GM19324 (cell line): ENCODE results near the gene SLC10A7.

Source experiments
- ATAC-seq: cut with Tn5 transposase; IDR thresholded peaks from one replicate; pipeline ENCODE4 v1.9.1; 2021; ENCODE audit warnings: mild to moderate bottlenecking, moderate library complexity; ENCODE audit not compliant: unreplicated experiment, low FRiP score

SLC10A7 gene

DNA sequence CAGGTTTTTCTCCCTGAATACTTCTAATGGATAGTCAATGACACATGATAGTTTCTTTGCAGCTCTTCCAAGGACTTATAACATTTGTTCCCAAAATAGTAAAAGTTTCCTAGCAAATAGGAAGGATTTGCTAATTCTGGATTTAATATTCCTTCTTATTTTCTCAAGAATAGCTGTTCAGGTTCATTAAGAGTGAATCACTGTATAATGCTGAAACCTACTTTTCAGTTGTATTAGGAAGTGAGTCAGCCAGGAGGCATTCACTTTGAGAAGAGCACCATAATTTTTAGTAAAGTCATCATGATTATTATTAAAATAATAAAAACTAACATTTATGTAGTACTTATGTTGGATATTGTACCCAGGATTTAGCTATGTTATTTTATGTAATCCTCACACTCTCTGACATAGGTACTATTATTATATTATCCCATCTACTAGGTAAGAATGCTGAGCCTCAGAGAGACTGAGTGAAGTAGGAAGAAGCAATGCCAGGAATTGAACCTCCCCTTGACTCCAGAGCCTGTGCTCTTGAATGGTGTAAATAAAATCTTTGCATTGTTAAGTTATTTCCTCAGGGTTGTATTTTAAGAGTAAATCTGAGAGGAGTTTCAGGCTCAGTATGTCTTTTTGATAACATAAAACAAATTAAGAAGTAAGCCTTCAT, 192.6 kb downstream of the SLC10A7 start:
- ATAC-seq = no peak

DNA sequence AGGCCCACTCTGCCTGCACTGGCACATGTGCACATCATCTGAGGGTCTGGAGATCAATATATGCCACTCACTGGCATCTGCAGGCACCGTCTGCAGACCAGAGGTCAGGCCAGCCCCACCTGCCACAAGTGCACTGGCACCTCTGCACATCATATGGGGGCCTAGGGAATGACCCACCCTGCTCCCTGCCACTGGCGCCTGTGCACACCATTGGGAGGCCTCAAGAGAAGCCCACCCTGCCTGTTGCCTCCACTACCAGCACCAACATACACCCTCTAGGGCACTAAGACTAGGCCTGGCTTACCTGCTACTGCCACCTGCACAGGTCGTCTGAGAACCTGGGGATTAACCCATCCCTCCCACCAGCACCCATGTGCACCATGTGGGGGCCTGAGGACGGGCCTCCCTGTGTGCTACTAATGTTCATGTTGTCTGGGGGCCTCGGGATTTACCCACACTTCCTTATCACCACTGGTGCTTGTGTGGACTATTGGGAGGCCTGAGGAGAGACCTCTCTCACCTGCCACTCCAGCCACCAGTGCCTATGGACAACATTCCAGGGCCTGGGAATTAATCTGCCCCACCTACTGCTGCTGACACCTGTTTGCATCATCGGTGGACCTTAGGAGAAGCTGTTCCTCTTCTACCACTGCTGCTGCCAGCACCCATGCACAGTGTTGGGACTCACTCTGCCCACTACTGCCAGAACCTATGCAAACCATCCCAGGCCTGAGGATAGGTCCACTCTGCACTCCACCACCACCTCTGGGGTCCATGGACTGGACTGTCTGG, 193.7 kb downstream of the SLC10A7 start:
- no peak for ATAC-seq

DNA sequence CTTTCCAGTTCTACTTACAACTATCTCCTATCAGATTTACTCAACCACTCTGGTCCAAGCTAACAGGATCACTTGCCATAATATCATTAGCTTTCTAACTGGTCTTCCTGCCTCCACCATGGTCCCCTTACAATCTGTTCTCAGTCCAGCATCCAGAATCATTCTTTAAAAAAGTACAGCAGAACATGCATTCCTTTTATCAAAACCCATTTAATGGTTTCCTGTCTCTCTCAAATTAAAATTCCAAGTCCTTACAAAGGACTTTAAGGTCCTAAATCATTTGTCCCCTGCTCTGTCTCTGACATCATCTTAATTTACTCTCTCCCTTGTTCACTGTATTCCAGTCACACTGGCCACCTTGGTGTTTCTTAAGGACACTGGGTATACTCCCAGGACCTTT, 202.8 kb downstream of the SLC10A7 start:
- ATAC-seq = no peak

DNA sequence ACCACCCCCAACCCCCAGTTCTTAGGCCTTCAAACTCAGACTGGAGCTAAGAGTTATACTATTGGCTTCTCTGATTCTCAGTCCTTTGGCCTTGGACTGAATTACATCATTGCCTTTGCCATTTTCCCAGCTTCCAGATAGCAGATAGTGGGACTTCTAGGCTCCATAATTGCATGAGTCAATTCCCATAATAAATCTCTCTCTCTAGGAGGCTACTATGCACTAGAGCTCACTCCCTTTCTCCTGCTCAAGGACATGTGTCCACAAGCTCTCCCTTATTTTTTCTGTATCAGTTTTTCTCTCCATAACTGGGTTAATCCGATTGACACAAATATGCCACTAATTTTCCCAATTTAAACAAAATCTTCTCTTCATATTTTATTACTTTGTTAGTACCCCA, 204.0 kb downstream of the SLC10A7 start:
- no peak for ATAC-seq

DNA sequence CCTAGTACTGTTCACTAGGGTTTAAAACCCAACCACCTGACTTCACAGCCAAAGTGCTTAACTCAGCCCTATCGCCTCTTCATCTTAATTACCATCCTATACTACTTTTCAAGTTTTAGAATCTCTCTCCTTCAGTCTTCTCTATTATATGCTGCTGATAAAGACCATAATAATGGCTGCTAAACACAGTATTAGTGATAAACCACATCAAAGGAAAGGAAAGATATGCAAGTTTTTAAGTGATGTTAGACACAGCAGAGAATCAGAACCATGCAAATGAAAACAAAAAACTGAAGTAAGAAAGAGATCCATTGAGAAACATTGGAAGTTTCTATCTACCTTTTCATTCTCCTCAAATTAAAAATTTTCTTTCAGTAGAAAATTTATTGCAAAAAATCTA, 206.6 kb downstream of the SLC10A7 start:
- no peak for ATAC-seq

DNA sequence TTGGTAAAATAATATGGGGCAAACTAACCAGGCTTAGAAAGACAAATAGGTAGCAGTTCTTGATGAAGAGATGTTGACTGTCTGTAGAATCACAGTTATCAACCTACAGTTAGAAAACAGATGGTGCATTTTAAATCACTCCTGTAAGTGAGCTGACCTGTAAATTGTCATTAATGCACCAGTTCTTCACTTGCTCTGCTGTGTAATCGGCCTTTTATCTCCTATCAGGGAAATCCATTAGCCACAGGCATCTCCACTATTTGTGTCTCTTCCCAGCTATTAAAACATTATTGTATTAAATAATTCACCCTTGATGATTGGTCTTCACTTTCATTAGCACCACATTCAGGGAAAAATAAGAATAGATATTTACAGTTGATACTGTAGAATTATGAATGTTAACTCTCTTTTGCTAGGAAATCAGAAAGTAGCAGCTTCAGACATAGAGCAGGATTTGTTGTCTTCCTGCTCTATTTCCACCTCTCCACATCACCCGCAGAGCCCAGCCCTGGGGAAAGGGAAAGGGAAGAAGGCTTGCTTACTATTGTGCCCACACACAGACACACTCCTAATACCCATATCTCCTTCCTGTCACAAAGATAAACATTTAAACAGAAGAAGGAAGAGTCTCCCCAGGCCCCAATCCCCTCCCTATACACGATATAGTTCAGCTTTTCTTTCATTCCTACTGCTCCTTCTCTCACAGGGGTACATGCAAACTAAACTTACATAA, 210.3 kb downstream of the SLC10A7 start:
- ATAC-seq = no peak

DNA sequence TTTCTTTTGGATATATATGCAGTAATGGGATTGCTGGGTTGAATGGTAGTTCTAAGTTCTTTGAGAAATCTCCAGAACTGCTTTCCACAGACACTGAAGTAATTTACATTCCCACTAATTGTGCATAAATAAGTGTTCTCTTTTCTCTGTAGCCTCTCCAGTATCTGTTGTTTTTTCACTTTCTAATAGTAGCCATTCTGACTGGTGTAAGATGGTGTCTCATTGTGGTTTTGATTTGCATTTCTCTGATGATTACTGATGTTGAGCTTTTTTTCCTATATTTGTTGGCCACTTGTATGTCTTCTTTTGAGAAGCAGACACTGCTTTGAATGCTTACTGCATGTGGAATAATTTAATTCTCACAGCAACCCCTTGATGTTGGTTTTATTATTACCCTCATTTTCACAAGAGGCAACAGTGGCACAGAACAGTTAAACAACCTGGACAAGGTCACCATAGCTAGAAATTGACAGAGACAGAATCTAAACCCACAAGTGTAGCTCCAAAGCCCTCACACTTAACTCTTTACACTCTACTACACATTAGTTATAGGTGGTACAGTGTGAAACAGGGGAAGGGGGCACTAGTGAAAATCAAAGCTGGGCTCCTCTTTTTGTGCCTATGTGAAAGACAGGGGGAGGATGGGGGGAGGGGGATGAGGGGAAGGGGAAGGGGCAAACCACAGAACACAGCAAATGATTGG, 211.3 kb downstream of the SLC10A7 start:
- ATAC-seq = peak; percentile 89

DNA sequence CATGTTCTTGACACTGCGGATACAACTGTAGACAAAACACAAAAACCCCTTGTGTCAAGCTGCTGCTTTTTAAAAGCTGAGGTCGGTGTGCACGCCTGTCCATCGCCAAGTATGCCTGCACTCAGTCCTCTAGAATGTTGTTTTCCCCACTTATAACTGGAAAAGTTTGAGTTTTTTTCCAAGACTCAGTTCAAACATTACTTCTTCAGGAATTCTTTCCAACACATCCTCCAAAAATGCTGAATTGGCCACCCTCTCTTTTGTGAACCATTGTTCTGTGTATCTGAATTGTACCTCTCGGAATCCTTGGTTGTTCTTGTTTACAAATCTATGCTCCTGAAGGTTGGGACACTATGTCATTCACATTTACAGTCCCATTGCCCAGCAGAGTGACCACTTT, 212.8 kb downstream of the SLC10A7 start:
- no peak for ATAC-seq

DNA sequence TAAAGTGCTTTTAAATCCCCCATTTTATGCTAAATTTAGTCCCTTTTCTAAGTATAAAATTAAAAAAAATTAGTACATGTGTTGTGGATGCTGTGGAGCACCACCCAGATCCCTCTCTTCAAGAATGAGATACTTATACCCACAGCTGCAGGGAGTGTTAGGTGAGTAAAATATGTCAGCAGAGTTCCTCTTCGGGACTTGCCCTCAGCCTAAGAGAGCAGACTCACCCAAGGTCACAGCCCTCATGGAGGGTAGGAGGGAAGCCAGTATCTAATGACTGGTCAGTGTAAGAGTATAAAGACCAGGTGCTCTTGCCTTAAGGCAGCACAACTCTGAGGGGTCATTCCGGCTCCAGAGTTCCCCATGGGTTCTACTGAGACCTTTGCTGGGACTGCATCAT, 218.9 kb downstream of the SLC10A7 start:
- ATAC-seq = no peak

DNA sequence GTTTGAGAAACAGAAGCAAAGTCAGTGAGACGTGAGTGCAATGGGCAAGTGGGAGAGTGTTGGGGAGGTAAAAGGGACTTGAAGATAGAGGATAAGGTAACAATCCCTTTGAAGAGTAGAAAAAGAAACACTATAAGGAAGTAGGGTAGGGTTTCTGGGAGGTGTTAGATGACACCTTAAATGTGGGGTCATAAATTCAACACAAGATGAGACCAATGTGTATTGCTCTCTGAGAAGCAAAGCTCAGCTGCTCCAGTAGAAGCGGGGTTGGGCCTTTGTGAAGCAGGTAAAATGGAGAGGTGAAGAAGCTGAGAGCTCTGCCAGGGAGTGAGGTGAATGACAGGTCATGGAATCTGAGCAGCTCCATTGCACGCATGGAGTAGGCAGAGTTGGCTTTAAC, 222.1 kb downstream of the SLC10A7 start:
- ATAC-seq = no peak

DNA sequence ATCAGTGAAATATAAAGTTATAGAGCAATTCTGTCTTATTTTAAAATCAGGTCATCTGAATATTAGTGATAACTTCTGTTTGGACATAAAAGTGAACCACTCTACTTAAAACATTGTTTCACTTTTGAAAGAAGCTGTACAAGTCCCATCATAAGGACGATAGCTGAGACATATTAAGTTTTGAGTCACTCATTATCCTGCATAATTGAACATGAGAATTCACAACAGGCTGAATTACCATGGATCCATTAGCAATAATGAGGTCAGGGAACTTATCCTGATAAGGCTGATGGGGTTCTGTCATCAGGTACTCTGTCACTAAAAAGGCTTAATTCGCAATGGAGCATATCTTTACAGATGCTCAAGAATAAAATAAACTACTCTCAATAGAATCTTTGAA, 227.0 kb downstream of the SLC10A7 start:
- ATAC-seq = no peak

DNA sequence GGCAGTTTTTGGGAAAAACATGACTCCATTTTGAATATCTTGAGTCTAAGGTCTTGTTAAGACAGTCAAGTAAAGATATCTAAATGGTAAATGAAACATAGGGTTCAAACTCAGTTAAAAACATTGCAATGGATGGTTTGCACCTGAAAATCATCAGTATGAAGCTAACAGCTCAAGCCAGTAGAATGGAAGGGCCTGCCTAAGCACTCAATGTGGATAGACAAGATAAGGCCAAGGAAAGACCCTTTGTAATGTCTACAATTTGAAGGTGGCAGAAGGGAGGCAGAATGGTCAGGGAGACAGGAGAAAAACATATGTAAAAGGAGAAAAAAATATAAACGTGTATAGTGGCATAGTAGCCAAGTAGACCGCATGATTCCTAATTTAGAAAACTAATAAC, 229.2 kb downstream of the SLC10A7 start:
- ATAC-seq = no peak

DNA sequence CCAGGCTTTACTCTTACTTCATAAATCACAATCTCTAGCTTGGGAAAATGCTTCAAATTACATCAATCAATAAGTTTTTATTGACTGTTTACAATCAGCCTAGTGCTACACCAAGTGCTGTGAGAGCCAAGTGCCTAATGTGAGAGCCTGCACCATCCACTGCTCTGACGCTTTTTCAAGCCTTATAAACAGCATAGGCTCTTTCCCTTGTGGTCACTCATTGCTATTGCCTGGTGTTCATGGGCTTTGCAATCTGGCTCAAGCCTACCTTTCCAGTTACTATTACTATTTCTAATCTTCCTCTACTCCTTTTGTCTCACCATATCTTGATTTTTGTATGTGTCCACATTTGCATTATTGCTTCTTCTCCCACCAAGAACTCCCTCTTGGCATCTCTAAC, 230.4 kb downstream of the SLC10A7 start:
- ATAC-seq = no peak

DNA sequence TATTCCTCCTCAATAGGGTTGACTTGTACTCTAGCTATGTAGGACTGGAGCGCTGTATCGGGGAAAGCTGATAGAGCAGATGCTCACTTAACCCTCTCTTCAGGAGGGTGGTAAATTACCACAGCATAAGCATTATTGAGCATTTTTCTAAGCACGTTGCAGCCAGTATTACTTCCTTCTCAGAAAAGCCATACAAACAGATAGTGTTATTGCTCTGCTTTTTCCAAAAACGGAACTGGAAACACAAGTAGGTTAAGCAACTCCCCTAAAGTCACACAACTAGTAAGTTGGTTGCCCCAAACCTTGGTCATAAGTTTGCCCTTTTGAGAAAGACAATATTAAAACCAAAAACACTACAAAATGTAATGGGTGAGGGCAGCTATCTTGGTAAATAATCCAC, 233.5 kb downstream of the SLC10A7 start:
- ATAC-seq = no peak

DNA sequence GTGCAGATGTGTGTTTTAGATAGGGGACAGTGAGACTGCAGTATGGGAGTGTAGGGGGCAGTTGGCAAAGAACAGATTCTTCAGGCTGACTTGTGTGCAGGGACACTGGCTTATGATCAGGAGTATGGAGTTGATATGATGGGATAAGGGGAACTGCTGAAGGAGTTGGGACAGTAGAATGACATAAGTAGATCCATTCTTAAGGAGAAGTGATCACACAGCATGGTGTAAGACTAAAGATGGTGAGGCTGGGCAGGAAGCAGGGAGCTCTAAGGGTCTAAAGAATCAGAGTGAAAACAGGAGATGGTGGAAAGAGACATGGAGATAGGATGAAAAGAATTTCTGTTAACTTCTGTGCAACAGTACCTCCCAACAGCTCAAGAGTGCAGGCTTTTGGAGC, 236.7 kb downstream of the SLC10A7 start:
- ATAC-seq = no peak

DNA sequence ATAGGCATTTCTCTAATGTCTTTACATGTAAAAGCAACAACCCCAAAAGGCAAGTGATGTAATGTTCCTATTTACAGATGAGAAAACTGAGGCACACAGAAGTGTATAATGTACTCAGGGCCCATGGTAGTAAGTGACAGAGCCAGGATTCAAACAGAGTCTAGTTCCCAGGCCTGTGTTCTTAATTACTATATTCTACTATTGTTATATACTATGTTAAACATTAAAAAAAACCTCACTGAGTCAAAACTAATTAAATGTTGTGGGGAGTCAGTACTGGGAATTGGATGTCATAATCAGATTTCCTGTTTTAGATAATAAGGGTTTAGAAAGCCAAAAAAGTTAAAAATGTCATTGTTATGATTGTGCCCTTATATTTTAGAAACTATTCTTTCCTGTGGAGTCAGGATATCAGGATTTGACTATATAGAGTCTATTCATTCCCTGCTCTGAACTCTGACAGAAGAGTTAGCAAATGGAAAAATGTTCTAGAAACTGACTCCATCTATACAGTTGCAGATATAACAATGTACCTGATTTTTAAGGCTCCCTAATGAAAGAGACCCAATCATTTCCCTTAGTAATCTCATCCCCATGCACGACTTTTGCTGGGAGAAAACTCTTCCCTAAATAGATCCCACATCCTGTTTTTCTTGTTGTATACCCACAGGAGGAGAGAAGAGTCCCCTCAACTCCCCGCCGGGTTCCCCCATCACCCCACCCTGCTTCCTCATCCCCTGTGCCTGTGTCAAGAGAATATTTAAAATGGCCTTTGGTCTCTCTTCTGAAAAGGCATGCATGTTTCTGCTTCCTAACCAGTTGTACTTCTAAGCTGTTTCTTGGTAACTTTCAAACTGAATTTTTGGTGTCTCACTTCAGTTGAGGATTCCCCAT, 237.7 kb downstream of the SLC10A7 start:
- ATAC-seq = no peak

DNA sequence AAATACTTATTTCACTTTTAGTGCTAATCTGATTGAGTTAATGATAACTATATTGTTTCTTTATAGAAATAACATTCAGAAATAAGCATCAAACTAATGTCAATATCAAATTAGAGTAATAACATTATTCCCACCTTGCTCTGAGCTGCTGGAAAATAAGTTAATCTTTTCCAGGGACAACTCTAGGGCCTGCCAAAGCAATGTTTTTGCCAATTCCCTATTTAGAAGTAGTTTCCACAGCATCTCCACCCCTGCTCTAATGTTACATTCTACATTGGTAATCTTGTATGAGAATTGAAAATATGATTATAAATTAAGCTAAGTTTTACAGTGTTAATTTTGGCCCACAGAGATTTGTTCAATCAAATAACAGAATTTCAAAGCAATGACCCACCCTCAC, 239.1 kb downstream of the SLC10A7 start:
- no peak for ATAC-seq

DNA sequence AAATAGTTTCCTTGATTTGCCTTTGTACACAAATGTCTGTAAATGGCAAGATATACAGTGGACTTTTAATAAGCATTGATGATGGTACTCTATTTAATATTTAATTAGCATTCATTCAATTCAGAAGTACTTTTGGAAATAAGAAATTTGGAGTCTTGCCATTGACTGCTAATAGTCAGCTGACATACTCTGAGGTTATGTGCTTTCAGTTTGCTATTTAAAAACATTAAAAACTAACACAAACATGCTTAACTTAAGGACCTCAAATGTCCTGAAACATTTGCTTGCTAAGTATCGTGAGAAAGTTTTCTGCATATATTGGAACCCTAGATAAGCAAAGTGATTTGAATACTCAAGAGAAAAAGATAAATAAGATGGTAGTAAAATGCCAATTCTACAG, 242.8 kb downstream of the SLC10A7 start:
- no peak for ATAC-seq

DNA sequence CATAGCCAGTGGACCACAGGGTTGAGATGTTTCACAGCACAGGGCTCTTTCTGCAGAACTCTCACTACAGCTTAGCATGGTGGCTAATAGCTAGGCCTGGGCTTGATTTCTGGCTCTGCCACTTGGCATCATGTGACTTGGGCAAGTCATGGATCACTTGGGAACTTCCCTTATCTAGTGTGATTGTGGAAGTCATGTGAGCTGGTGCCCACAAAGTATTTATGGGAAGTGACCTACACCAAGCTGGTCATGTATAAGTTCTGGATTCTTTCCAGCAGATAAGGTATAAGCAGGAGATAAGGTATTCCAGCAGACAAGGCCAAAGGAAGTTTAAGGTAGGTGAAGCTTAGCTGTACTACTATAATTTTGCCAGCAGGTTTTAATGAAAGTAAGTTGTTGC, 246.4 kb downstream of the SLC10A7 start:
- no peak for ATAC-seq

DNA sequence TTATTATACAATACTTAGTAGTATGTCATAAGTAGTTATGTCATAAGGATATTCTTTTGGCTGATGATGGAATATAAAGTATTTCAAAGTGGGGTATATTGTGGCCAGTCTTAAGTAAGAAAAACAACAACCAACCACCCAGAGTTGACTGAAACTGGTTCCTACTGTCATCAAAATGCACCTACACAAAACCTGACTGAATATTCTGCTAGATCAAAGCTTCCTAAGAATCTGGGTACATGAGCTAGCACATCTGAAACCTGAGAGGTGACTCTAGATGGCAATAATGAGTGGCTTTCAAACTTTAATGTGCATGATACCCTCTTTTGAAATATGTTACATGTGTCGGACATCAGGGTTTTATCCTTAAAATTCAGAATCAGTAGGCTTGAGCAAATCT, 247.0 kb downstream of the SLC10A7 start:
- no peak for ATAC-seq
